ENCODE measurements around the gene CARD19.

Gene CARD19

GRCh38 chr9:93119953-93120845 lies 24.2 kb downstream of the CARD19 start:
- DNase-seq (ENCODE audit: low read depth): peak; percentile 90
- in situ Hi-C loops (cut with HindIII; ENCODE audit: low sequenced_read_pairs): no loop called here

GRCh38 chr9:93120846-93121315 lies 24.9 kb downstream of the CARD19 start:
- in situ Hi-C loops (cut with HindIII; ENCODE audit: low sequenced_read_pairs): no loop called here
- no peak overlapping the region for H3K4me3 ChIP-seq (ENCODE audit: low read depth, low read length)
- no peak for DNase-seq (ENCODE audit: low read depth)
- no peak for TF ChIP-seq CTCF (IDR thresholded peaks at IDR 0.05; ENCODE audit: low read depth, low read length, missing control alignments)

More at GRCh38 chr9:93119953-93120845, 24.2 kb downstream of the CARD19 start:
- TF ChIP-seq CTCF (IDR thresholded peaks at IDR 0.05; ENCODE audit: low read depth, low read length, missing control alignments): peak; percentile 63
- H3K4me3 ChIP-seq (ENCODE audit: low read depth, low read length): no peak overlapping the region

- in situ Hi-C loops (cut with HindIII; ENCODE audit: low sequenced_read_pairs): no loop called here
- H3K4me3 ChIP-seq (ENCODE audit: low read depth, low read length): no peak overlapping the region
- DNase-seq (ENCODE audit: low read depth): no peak
- no peak for TF ChIP-seq CTCF (IDR thresholded peaks at IDR 0.05; ENCODE audit: low read depth, low read length, missing control alignments)
Observed at GRCh38 chr9:93121316-93122241, 25.6 kb downstream of the CARD19 start.

- TF ChIP-seq CTCF (IDR thresholded peaks at IDR 0.05; ENCODE audit: low read depth, low read length, missing control alignments): no peak
- no peak for DNase-seq (ENCODE audit: low read depth)
- in situ Hi-C loops (cut with HindIII; ENCODE audit: low sequenced_read_pairs): no loop called here
- no peak overlapping the region for H3K4me3 ChIP-seq (ENCODE audit: low read depth, low read length)
Observed at GRCh38 chr9:93122721-93123221, 26.8 kb downstream of the CARD19 start.

- in situ Hi-C loops (cut with HindIII; ENCODE audit: low sequenced_read_pairs): no loop called here
- TF ChIP-seq CTCF (IDR thresholded peaks at IDR 0.05; ENCODE audit: low read depth, low read length, missing control alignments): no peak
- DNase-seq (ENCODE audit: low read depth): no peak
- no peak overlapping the region for H3K4me3 ChIP-seq (ENCODE audit: low read depth, low read length)
Observed at GRCh38 chr9:93123561-93124283, 27.7 kb downstream of the CARD19 start.

All from astrocyte of the cerebellum (primary cell).